H1 (cell line): ENCODE results near the gene FMNL1. TPM values are rescaled to one million over a fixed set of nuclear protein-coding genes. Genes with fewer than 3 reads are reported as not detected.

Source experiments
- CTCF ChIA-PET: fragments of 300-600 bp; sonication (Branson Sonifier 250); formaldehyde crosslinking; loops from one replicate; lab custom pipeline; 2021; ENCODE audit not compliant: partially characterized antibody; lab: Charles Lee
- POLR2A ChIA-PET: fragments of 300-600 bp; sonication (Branson Sonifier 250); formaldehyde crosslinking; loops from one replicate; lab custom pipeline; 2021; ENCODE audit warnings: inconsistent platforms; ENCODE audit not compliant: partially characterized antibody; lab: Charles Lee
- DNase-seq, 2 experiments: peaks; one replicate each; pipeline versions ENCODE4 v3.0.0 to v3.0.0-alpha.2; 2010 to 2022; ENCODE audit warnings: low spot score in 2 of 2, low read depth in 1 of 2, mixed read lengths in 1 of 2
- FAIRE-seq: peaks from 2 replicates; lab custom pipeline; 2011; peaks lifted over from hg19 to GRCh38; lab: Jason Lieb, UNC
- H2AFZ ChIP-seq: 2 replicates; pipeline ENCODE4 v1.8.1; 2012; ENCODE audit warnings: low read length, inconsistent platforms
- H2AK5ac ChIP-seq: 2 replicates; pipeline ENCODE4 v1.6.1; 2013; ENCODE audit warnings: low read depth, low read length
- H2BK120ac ChIP-seq: replicated peaks from 2 replicates; pipeline ENCODE3; 2013; ENCODE audit warnings: low read depth, low read length, inconsistent platforms
- H2BK12ac ChIP-seq: 2 replicates; pipeline ENCODE4 v1.6.1; 2013; ENCODE audit warnings: low read depth, low read length
- H2BK15ac ChIP-seq: 2 replicates; pipeline ENCODE4 v1.6.1; 2013; ENCODE audit warnings: low read length
- H2BK20ac ChIP-seq: 2 replicates; pipeline ENCODE4 v1.6.1; 2013; ENCODE audit warnings: low read length
- H2BK5ac ChIP-seq: 2 replicates; pipeline ENCODE4 v1.6.1; 2013; ENCODE audit warnings: low read depth, low read length
- H3K14ac ChIP-seq: 2 replicates; pipeline ENCODE4 v1.6.1; 2013; ENCODE audit warnings: inconsistent platforms; ENCODE audit not compliant: insufficient read length
- H3K18ac ChIP-seq: 2 replicates; pipeline ENCODE4 v1.6.1; 2013; ENCODE audit warnings: low read length; ENCODE audit errors: extremely low read depth
- H3K23ac ChIP-seq: 2 replicates; pipeline ENCODE4 v1.6.1; 2013; ENCODE audit warnings: inconsistent platforms; ENCODE audit not compliant: insufficient read length
- H3K23me2 ChIP-seq: 2 replicates; pipeline ENCODE4 v1.6.1; 2013; ENCODE audit warnings: low read depth, low read length
- H3K27ac ChIP-seq: 2 replicates; pipeline ENCODE4 v1.6.1; 2011; ENCODE audit warnings: low read depth, low read length, inconsistent platforms
- H3K27me3 ChIP-seq, 4 experiments: replicated peaks in 1 of 4; 1 replicate in 1 of 4; 2 replicates in 3 of 4; pipeline versions ENCODE4 v1.6.1 to v1.8.1; 2011 to 2013; ENCODE audit warnings: low read length in 3 of 4, mild to moderate bottlenecking in 3 of 4, inconsistent platforms in 2 of 4, mixed read lengths in 2 of 4, moderate library complexity in 1 of 4; ENCODE audit not compliant: control insufficient read depth in 3 of 4, insufficient read depth in 3 of 4; ENCODE audit errors: extremely low read depth in 1 of 4
- H3K36me3 ChIP-seq, 4 experiments: 2 replicates each; pipeline versions ENCODE4 v1.6.1 to v1.8.1; 2011 to 2013; ENCODE audit warnings: mild to moderate bottlenecking in 4 of 4, low read length in 3 of 4, moderate library complexity in 2 of 4, control low read depth in 1 of 4, inconsistent platforms in 1 of 4; ENCODE audit not compliant: insufficient read depth in 4 of 4, control insufficient read depth in 2 of 4
- H3K4ac ChIP-seq: replicated peaks from 2 replicates; pipeline ENCODE3; 2013; ENCODE audit warnings: low read length, low read depth, mixed read lengths, inconsistent platforms; ENCODE audit not compliant: insufficient read length
- H3K4me1 ChIP-seq, 4 experiments: replicated peaks in 1 of 4; 1 replicate in 1 of 4; 2 replicates in 3 of 4; pipeline versions ENCODE4 v1.6.1 to v1.8.1; 2011 to 2013; ENCODE audit warnings: low read length in 3 of 4, inconsistent platforms in 2 of 4, mixed read lengths in 1 of 4; ENCODE audit not compliant: insufficient read depth in 4 of 4, control insufficient read depth in 3 of 4
- H3K4me2 ChIP-seq, 2 experiments: 2 replicates each; pipeline versions ENCODE4 v1.6.1 to v1.8.1; 2011 to 2013; ENCODE audit warnings: low read depth in 2 of 2, low read length in 2 of 2, control low read depth in 1 of 2, inconsistent platforms in 1 of 2, mild to moderate bottlenecking in 1 of 2; ENCODE audit not compliant: insufficient read depth in 1 of 2
- H3K4me3 ChIP-seq, 4 experiments: fragments of 200-600, 300-600 bp in 1 of 4; sonication (generic), shearing (Covaris generic), sonication (Bioruptor Twin) in 1 of 4; 2 replicates each; pipeline versions ENCODE4 v1.5.1 to v1.8.1; 2011 to 2016; ENCODE audit warnings: low read length in 4 of 4, low read depth in 3 of 4, control low read depth in 2 of 4, inconsistent platforms in 2 of 4, mild to moderate bottlenecking in 2 of 4, mixed read lengths in 1 of 4, moderate library complexity in 1 of 4; ENCODE audit not compliant: insufficient read depth in 2 of 4; ENCODE audit errors: extremely low read depth in 1 of 4
- H3K56ac ChIP-seq: replicated peaks from 2 replicates; pipeline ENCODE3; 2013; ENCODE audit warnings: low read depth, mild to moderate bottlenecking, mixed read lengths, low read length, inconsistent platforms; ENCODE audit not compliant: insufficient read length
- H3K79me1 ChIP-seq: 2 replicates; pipeline ENCODE4 v1.6.1; 2013; ENCODE audit warnings: low read depth, low read length, control low read depth
- H3K79me2 ChIP-seq, 2 experiments: 2 replicates each; pipeline versions ENCODE4 v1.6.1 to v1.8.1; 2012 to 2013; ENCODE audit warnings: low read length in 2 of 2, mild to moderate bottlenecking in 2 of 2, inconsistent platforms in 1 of 2; ENCODE audit not compliant: insufficient read depth in 2 of 2, control insufficient read depth in 1 of 2
- H3K9ac ChIP-seq, 4 experiments: replicated peaks in 1 of 4; 1 replicate in 1 of 4; 2 replicates in 3 of 4; pipeline versions ENCODE4 v1.6.1 to v1.8.1; 2011 to 2013; ENCODE audit warnings: low read depth in 3 of 4, low read length in 3 of 4, control low read depth in 2 of 4, mild to moderate bottlenecking in 2 of 4, moderate library complexity in 2 of 4, inconsistent platforms in 1 of 4; ENCODE audit errors: extremely low read depth in 1 of 4
- H3K9me3 ChIP-seq, 2 experiments: 2 replicates each; pipeline versions ENCODE4 v1.6.1 to v1.8.1; 2012 to 2013; ENCODE audit warnings: mild to moderate bottlenecking in 2 of 2, moderate library complexity in 2 of 2, control low read depth in 1 of 2, inconsistent platforms in 1 of 2, low read depth in 1 of 2, low read length in 1 of 2, mixed read lengths in 1 of 2; ENCODE audit not compliant: insufficient read depth in 2 of 2
- H4K20me1 ChIP-seq, 2 experiments: replicated peaks in 1 of 2; 2 replicates each; pipeline versions ENCODE3 to v1.8.1; 2011 to 2013; ENCODE audit warnings: inconsistent platforms in 2 of 2, low read length in 2 of 2, mild to moderate bottlenecking in 1 of 2; ENCODE audit not compliant: insufficient read depth in 2 of 2, control insufficient read depth in 1 of 2
- H4K5ac ChIP-seq: 2 replicates; pipeline ENCODE4 v1.6.1; 2013; ENCODE audit warnings: low read length, low read depth, mixed read lengths, inconsistent platforms; ENCODE audit not compliant: insufficient read length
- H4K8ac ChIP-seq: 2 replicates; pipeline ENCODE4 v1.8.0; 2013; ENCODE audit warnings: mild to moderate bottlenecking, moderate library complexity, low read length, inconsistent platforms; ENCODE audit not compliant: insufficient read depth; ENCODE audit errors: extremely low read depth
- H4K91ac ChIP-seq: replicated peaks from 2 replicates; pipeline ENCODE3; 2013; ENCODE audit warnings: low read length, mixed read lengths, inconsistent platforms; ENCODE audit not compliant: insufficient read length
- BCL11A ChIP-seq, 2 experiments: IDR thresholded peaks; one replicate each; pipeline ENCODE4 v1.6.1; 2011; ENCODE audit warnings: low read depth in 2 of 2, low read length in 2 of 2, mild to moderate bottlenecking in 2 of 2
- CTBP2 ChIP-seq: IDR thresholded peaks from 2 replicates; pipeline ENCODE4 v1.7.0; 2011; ENCODE audit warnings: borderline replicate concordance, mild to moderate bottlenecking, moderate library complexity, mixed read lengths, low read length; ENCODE audit not compliant: insufficient read depth, insufficient read length
- NRF1 ChIP-seq: IDR thresholded peaks from 2 replicates; pipeline ENCODE4 v1.6.1; 2011; ENCODE audit warnings: mild to moderate bottlenecking, low read depth, low read length, improper control_type of control experiment
- RNF2 ChIP-seq: fragments of 200-900, 300-1000 bp; sonication (generic); IDR thresholded peaks from 2 replicates; pipeline ENCODE4 v1.7.1; 2016; ENCODE audit warnings: borderline replicate concordance, low read depth, mild to moderate bottlenecking, antibody characterized with exemption, low read length; ENCODE audit not compliant: poor library complexity, severe bottlenecking; ENCODE audit errors: missing control alignments
- SP4 ChIP-seq: IDR thresholded peaks from 2 replicates; pipeline ENCODE4 v1.6.1; 2012; ENCODE audit warnings: low read length, inconsistent platforms
- TEAD4 ChIP-seq: IDR thresholded peaks from 2 replicates; pipeline ENCODE4 v1.6.1; 2012; ENCODE audit warnings: low read depth, low read length, inconsistent platforms, mixed read lengths
- WGBS, 2 experiments: shearing (Covaris generic) in 1 of 2; methylation state at CpG; one replicate each; pipeline versions ENCODE4 v1.1.6 to v1.1.7; 2013 to 2015; ENCODE audit warnings: low lambda C conversion rate in 2 of 2, mixed read lengths in 2 of 2, inconsistent platforms in 1 of 2, low coverage in 1 of 2, missing lambda C conversion rate in 1 of 2; ENCODE audit not compliant: insufficient replicate concordance in 2 of 2, insufficient coverage in 1 of 2, insufficient read length in 1 of 2; ENCODE audit errors: extremely low coverage in 1 of 2, missing lambda C conversion rate in 1 of 2; 5-methylcytosine and 5-hydroxymethylcytosine counted together
- polyA plus RNA-seq, 7 experiments: library from polyadenylated mRNA; depleted of rRNA in 3 of 7; stranded (reverse) in 5 of 7; unstranded in 2 of 7; fragments of >200 nt in 5 of 7; fragments of 200-250 nt in 2 of 7; gene quantifications; 1 replicate in 5 of 7; 2 replicates in 1 of 7; 4 replicates in 1 of 7; pipeline versions ENCODE4 v1.2.1 to v1.2.3, GENCODE V29; 2011 to 2013; ENCODE audit warnings: missing spikeins in 2 of 7, mixed read lengths in 2 of 7
- total RNA-seq: library from RNA; stranded (reverse); fragmentation: NEBNext Ultra II Directional; extraction: Animal tissue kit (Norgen Biotek cat#: 25700); gene quantifications from 2 replicates; pipeline ENCODE4 v1.2.1, GENCODE V29; 2021

The FMNL1 gene
- total and polyA plus RNA-seq, 2 of the 8 experiments (the other 6 are each of a cell fraction or from before 2014, with no cell fraction given), result 2.5 to 8.6 TPM

DNA sequence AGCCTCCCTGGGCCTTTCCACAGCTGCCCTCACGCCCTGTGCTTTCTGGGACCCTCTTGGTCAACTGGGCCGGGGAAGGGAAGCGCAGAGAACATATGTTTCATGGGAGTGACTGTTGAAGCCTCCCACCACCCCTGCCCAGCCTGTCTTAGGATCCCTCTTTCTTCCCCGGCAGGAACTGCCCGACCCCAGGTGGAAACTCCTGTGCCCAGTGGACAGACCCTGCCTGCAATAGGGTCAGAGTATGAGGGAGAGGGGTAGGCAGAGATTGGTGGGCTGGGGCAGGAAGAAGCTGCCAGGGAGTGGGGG lies 49.5 kb upstream of the FMNL1 start:
- Histone ChIP-seq H4K20me1 (no peaks in the 10 kb centered on the region), H3K4me2 (peak overlapping the region; percentile 12 to 58), H3K27ac (peak overlapping the region; percentile 64; the same call in 1 of the 2 replicates), H3K27me3 (no peaks in the 10 kb centered on the region), H3K56ac (peak overlapping the region; percentile 83), H3K9me3 (no peaks in the 10 kb centered on the region), H3K23me2 (no peaks in the 10 kb centered on the region; the same call in 1 of the 2 replicates), H2BK20ac (peak overlapping the region; percentile 100; the same call in 1 of the 2 replicates), H3K79me1 (no peaks in the 10 kb centered on the region), H3K18ac (peak overlapping the region; percentile 96), H3K4me1 (peaks cover 5 to 29% (median 26%) of the 10 kb centered on the region in 4 experiments), H4K8ac (peak overlapping the region; percentile 90), H2AK5ac (peak overlapping the region; percentile 92; the same call in 1 of the 2 replicates), H2BK120ac (peak overlapping the region; percentile 77), H4K5ac (peak overlapping the region; percentile 34), H4K91ac (peak overlapping the region; percentile 92), H2BK12ac (peak overlapping the region; percentile 97), H3K23ac (no peak overlapping the region), H3K36me3 (peaks cover 0 to 4% (median 2%) of the 10 kb centered on the region in 4 experiments; a peak in 1 of 8 replicates), H3K79me2 (no peaks in the 10 kb centered on the region), H2BK15ac (peak overlapping the region; percentile 95; the same call in 1 of the 2 replicates), H3K4me3 (peak overlapping the region in 3 of 4 experiments; percentile 4 to 28 (median 10); a peak in 3 of 8 replicates), H2BK5ac (peak overlapping the region; percentile 98), H3K14ac (no peak overlapping the region), H3K4ac (no peak overlapping the region), H3K9ac (peak overlapping the region in 1 of 4 experiments; percentile 42; a peak in 1 of 7 replicates), H2AFZ (peak overlapping the region; percentile 49; the same call in 1 of the 2 replicates)
- DNase-seq (peak in 1 of 2 experiments; percentile 72), FAIRE-seq (no peak)
- ChIA-PET CTCF (interaction anchor here (0.6 to 10.0 kb wide), 10 partner anchors 10 to 227 kb away, joined by 3 to 103 read pairs (median 13); partner anchors contain the start of genes ACBD4, HEXIM1 and HEXIM2), POLR2A (interaction anchor here (0.8 to 26.8 kb wide), 10 partner anchors 8 to 277 kb away, joined by 3 to 1076 read pairs (median 9); partner anchors contain the start of genes HEXIM1, HEXIM2 and NMT1)
- 66% methylated on average over 5 of the region's 5 CpGs; no CpG with 5 or more reads in 1 of the 2 experiments for WGBS, 2 experiments
- TF ChIP-seq TEAD4, result no peak
- no peak for TF ChIP-seq BCL11A (IDR thresholded peaks at IDR 0.05; ENCODE audit: low read depth in 2 of 2, low read length in 2 of 2)
- no peak for TF ChIP-seq SP4
- no peak for TF ChIP-seq RNF2
- no peak for TF ChIP-seq CTBP2
- no peak for TF ChIP-seq NRF1
